Smooth muscle cell (in vitro differentiated cells): ENCODE data around the gene DAPK1. TPM values are rescaled to one million over a fixed set of nuclear protein-coding genes. Genes with fewer than 3 reads are reported as not detected.

ENCODE experiments used
- DNase-seq: peaks from one replicate; lab custom pipeline; 2025; ENCODE audit not compliant: unreplicated experiment; lab: John Stamatoyannopoulos, UW
- H2AFZ ChIP-seq: fragments of 200-600 bp; sonication (generic); 2 replicates; pipeline ENCODE4 v1.6.0; 2016; ENCODE audit warnings: antibody characterized with exemption, low read depth, mild to moderate bottlenecking
- H3F3A ChIP-seq: fragments of 200-600 bp; sonication (generic); 2 replicates; pipeline ENCODE4 v1.6.0; 2017; ENCODE audit warnings: antibody characterized with exemption, low read depth
- H3K27ac ChIP-seq: fragments of 200-600 bp; sonication (generic); 2 replicates; pipeline ENCODE4 v1.5.1; 2016; ENCODE audit warnings: low read depth, mild to moderate bottlenecking
- H3K27me3 ChIP-seq: fragments of 200-600 bp; sonication (generic); 2 replicates; pipeline ENCODE4 v1.6.1; 2016; ENCODE audit warnings: low read depth, mild to moderate bottlenecking
- H3K36me3 ChIP-seq: fragments of 200-600 bp; sonication (generic); 2 replicates; pipeline ENCODE4 v1.5.1; 2016; ENCODE audit warnings: low read depth
- H3K4me1 ChIP-seq: fragments of 200-600 bp; sonication (generic); 2 replicates; pipeline ENCODE4 v1.5.1; 2016; ENCODE audit warnings: low read depth
- H3K4me2 ChIP-seq: fragments of 200-600 bp; sonication (generic); 2 replicates; pipeline ENCODE4 v1.6.0; 2016; ENCODE audit warnings: mild to moderate bottlenecking
- H3K4me3 ChIP-seq: fragments of 200-600 bp; sonication (generic); 2 replicates; pipeline ENCODE4 v1.5.1; 2016; ENCODE audit warnings: mild to moderate bottlenecking
- H3K79me2 ChIP-seq: fragments of 200-600 bp; sonication (generic); 2 replicates; pipeline ENCODE4 v1.6.0; 2016; ENCODE audit warnings: low read depth, mild to moderate bottlenecking
- H3K9ac ChIP-seq: fragments of 200-600 bp; sonication (generic); 2 replicates; pipeline ENCODE4 v1.6.0; 2016; ENCODE audit warnings: low read depth
- H3K9me3 ChIP-seq: fragments of 200-600 bp; sonication (generic); replicated peaks from 2 replicates; pipeline ENCODE4 v1.5.1; 2016; ENCODE audit warnings: low read depth
- H4K20me1 ChIP-seq: fragments of 200-600 bp; sonication (generic); 2 replicates; pipeline ENCODE4 v1.6.0; 2016; ENCODE audit warnings: low read depth
- CTCF ChIP-seq: fragments of 200-600 bp; sonication (generic); IDR thresholded peaks from 2 replicates; pipeline ENCODE4 v1.5.1; 2017; ENCODE audit warnings: borderline replicate concordance, mild to moderate bottlenecking, antibody characterized with exemption; ENCODE audit not compliant: insufficient read depth, poor library complexity, severe bottlenecking
- WGBS: methylation state at CpG from one replicate; pipeline ENCODE4 v1.1.7; 2016; ENCODE audit warnings: low lambda C conversion rate; 5-methylcytosine and 5-hydroxymethylcytosine counted together
- polyA plus RNA-seq: library from polyadenylated mRNA; unstranded; fragments of >200 nt; fragmentation: Nextera tagmentation; extraction: Ambion mirVana; gene quantifications from 2 replicates; pipeline ENCODE4 v1.2.1, GENCODE V29; 2016
- total RNA-seq: library from RNA; depleted of rRNA; stranded (reverse); fragments of >200 nt; gene quantifications from 2 replicates; pipeline ENCODE4 v1.2.3, GENCODE V29; 2014

Gene DAPK1
- total and polyA plus RNA-seq, 2 experiments from 2014 or later = 12.6 to 20.3 TPM

GRCh38 chr9:87537625-87538024, 40.0 kb downstream of the DAPK1 start:
- H3F3A ChIP-seq = peaks cover 3% of the 10 kb centered on the region
- peaks cover 13% of the 10 kb centered on the region for H3K4me1 ChIP-seq
- H3K9ac ChIP-seq = no peak overlapping the region
- H3K4me3 ChIP-seq = no peak overlapping the region
- H3K4me2 ChIP-seq = peak overlapping the region; percentile 45
- 34% methylated on average over 7 of the region's 7 CpGs for WGBS
- peak overlapping the region; percentile 54 for H2AFZ ChIP-seq
- H3K27me3 ChIP-seq = no peaks in the 10 kb centered on the region
- H3K27ac ChIP-seq = no peak overlapping the region
- H3K79me2 ChIP-seq = no peaks in the 10 kb centered on the region
- no peak for DNase-seq
- H3K36me3 ChIP-seq = no peaks in the 10 kb centered on the region
- H4K20me1 ChIP-seq = peaks cover 6% of the 10 kb centered on the region
- H3K9me3 ChIP-seq = no peaks in the 10 kb centered on the region
- no peak for TF ChIP-seq CTCF

GRCh38 chr9:87540444-87541105, 42.9 kb downstream of the DAPK1 start:
- H3K4me1 ChIP-seq = peaks cover 13% of the 10 kb centered on the region
- no peaks in the 10 kb centered on the region for H4K20me1 ChIP-seq
- H3F3A ChIP-seq = peaks cover 3% of the 10 kb centered on the region
- H3K9ac ChIP-seq = no peak overlapping the region
- DNase-seq = no peak
- H2AFZ ChIP-seq = no peak overlapping the region
- H3K36me3 ChIP-seq = no peaks in the 10 kb centered on the region
- WGBS = 89% methylated on average over 8 of the region's 8 CpGs
- H3K4me2 ChIP-seq = no peak overlapping the region
- no peak overlapping the region for H3K4me3 ChIP-seq
- no peaks in the 10 kb centered on the region for H3K27me3 ChIP-seq
- no peaks in the 10 kb centered on the region for H3K9me3 ChIP-seq
- no peaks in the 10 kb centered on the region for H3K79me2 ChIP-seq
- H3K27ac ChIP-seq = no peak overlapping the region
- no peak for TF ChIP-seq CTCF

- no peak overlapping the region for H3K27ac ChIP-seq
- WGBS = 98% methylated on average over 2 of the region's 2 CpGs
- peaks cover 6% of the 10 kb centered on the region for H4K20me1 ChIP-seq
- H3K36me3 ChIP-seq = no peaks in the 10 kb centered on the region
- no peak overlapping the region for H3K4me2 ChIP-seq
- H3K4me1 ChIP-seq = peaks cover 16% of the 10 kb centered on the region
- no peak overlapping the region for H3K9ac ChIP-seq
- peaks cover 3% of the 10 kb centered on the region for H3F3A ChIP-seq
- no peaks in the 10 kb centered on the region for H3K79me2 ChIP-seq
- no peak overlapping the region for H3K4me3 ChIP-seq
- no peaks in the 10 kb centered on the region for H3K9me3 ChIP-seq
- TF ChIP-seq CTCF = no peak
- DNase-seq = no peak
- no peaks in the 10 kb centered on the region for H3K27me3 ChIP-seq
- no peak overlapping the region for H2AFZ ChIP-seq
These were observed 44.0 kb downstream of the DAPK1 start for GRCh38 chr9:87541663-87542062.

GRCh38 chr9:87542141-87542540, 44.5 kb downstream of the DAPK1 start:
- H3K9ac ChIP-seq = no peak overlapping the region
- H3K79me2 ChIP-seq = no peaks in the 10 kb centered on the region
- H3K4me3 ChIP-seq = no peak overlapping the region
- no peak for DNase-seq
- 48% methylated on average over 2 of the region's 2 CpGs for WGBS
- H3K27ac ChIP-seq = no peak overlapping the region
- no peaks in the 10 kb centered on the region for H3K27me3 ChIP-seq
- H3K4me1 ChIP-seq = peaks cover 15% of the 10 kb centered on the region
- H3K9me3 ChIP-seq = no peaks in the 10 kb centered on the region
- no peak for TF ChIP-seq CTCF
- H3F3A ChIP-seq = peaks cover 3% of the 10 kb centered on the region
- H2AFZ ChIP-seq = no peak overlapping the region
- peaks cover 6% of the 10 kb centered on the region for H4K20me1 ChIP-seq
- H3K4me2 ChIP-seq = no peak overlapping the region
- H3K36me3 ChIP-seq = no peaks in the 10 kb centered on the region
